Mesenchymal stem cell (in vitro differentiated cells and primary cell): ENCODE data around the gene KHNYN.
A peak's percentile ranks its signal among the peaks of the same experiment; 100 is the strongest.

Experiments
- DNase-seq: peaks from one replicate; pipeline ENCODE4 v3.0.0-alpha.2; 2013
- H2AFZ ChIP-seq: one replicate; pipeline ENCODE4 v1.6.1; 2013; ENCODE audit warnings: low read depth, mild to moderate bottlenecking, control low read depth, inconsistent platforms, low read length, moderate library complexity
- H2AK5ac ChIP-seq: 2 replicates; pipeline ENCODE4 v1.6.1; 2013; ENCODE audit warnings: low read length, moderate library complexity, mild to moderate bottlenecking, inconsistent platforms; ENCODE audit not compliant: severe bottlenecking
- H2BK120ac ChIP-seq: one replicate; pipeline ENCODE4 v1.6.1; 2013; ENCODE audit warnings: low read depth, mild to moderate bottlenecking, inconsistent platforms, low read length, moderate library complexity
- H2BK12ac ChIP-seq, 2 experiments: one replicate each; pipeline ENCODE4 v1.6.1; 2013; ENCODE audit warnings: inconsistent platforms in 2 of 2, low read length in 2 of 2, mild to moderate bottlenecking in 2 of 2, moderate library complexity in 2 of 2, control low read depth in 1 of 2
- H2BK15ac ChIP-seq: one replicate; pipeline ENCODE4 v1.6.1; 2013; ENCODE audit warnings: mild to moderate bottlenecking, low read depth, inconsistent platforms; ENCODE audit not compliant: poor library complexity, severe bottlenecking
- H2BK5ac ChIP-seq: 2 replicates; pipeline ENCODE4 v1.6.1; 2013; ENCODE audit warnings: low read depth, mild to moderate bottlenecking, low read length, control low read depth, inconsistent platforms; ENCODE audit not compliant: poor library complexity, severe bottlenecking
- H3K14ac ChIP-seq, 2 experiments: one replicate each; pipeline ENCODE4 v1.6.1; 2013; ENCODE audit warnings: inconsistent platforms in 2 of 2, low read length in 2 of 2, control low read depth in 1 of 2, mild to moderate bottlenecking in 1 of 2, moderate library complexity in 1 of 2
- H3K18ac ChIP-seq, 2 experiments: one replicate each; pipeline ENCODE4 v1.6.1; 2013; ENCODE audit warnings: inconsistent platforms in 2 of 2, low read length in 2 of 2, control low read depth in 1 of 2, low read depth in 1 of 2, mild to moderate bottlenecking in 1 of 2
- H3K23ac ChIP-seq, 2 experiments: one replicate each; pipeline ENCODE4 v1.6.1; 2013; ENCODE audit warnings: inconsistent platforms in 2 of 2, low read length in 2 of 2, mild to moderate bottlenecking in 2 of 2, moderate library complexity in 2 of 2, control low read depth in 1 of 2
- H3K27ac ChIP-seq: 2 replicates; pipeline ENCODE4 v1.5.1; 2013; ENCODE audit warnings: mild to moderate bottlenecking, moderate library complexity, low read length, control low read depth, inconsistent platforms; ENCODE audit not compliant: poor library complexity, severe bottlenecking
- H3K27me3 ChIP-seq, 2 experiments: 2 replicates each; pipeline versions ENCODE4 v1.6.1 to v1.7.0; 2013; ENCODE audit warnings: low read length in 2 of 2, mild to moderate bottlenecking in 2 of 2, moderate library complexity in 2 of 2, control low read depth in 1 of 2, inconsistent platforms in 1 of 2; ENCODE audit not compliant: control insufficient read depth in 1 of 2, insufficient read depth in 1 of 2
- H3K36me3 ChIP-seq, 2 experiments: 2 replicates each; pipeline versions ENCODE4 v1.6.1 to v1.7.0; 2013; ENCODE audit warnings: low read length in 2 of 2, control low read depth in 1 of 2, inconsistent platforms in 1 of 2, low read depth in 1 of 2, mild to moderate bottlenecking in 1 of 2; ENCODE audit not compliant: insufficient read depth in 2 of 2, control insufficient read depth in 1 of 2
- H3K4ac ChIP-seq, 2 experiments: one replicate each; pipeline ENCODE4 v1.6.1; 2013; ENCODE audit warnings: inconsistent platforms in 2 of 2, low read length in 2 of 2, mild to moderate bottlenecking in 2 of 2, moderate library complexity in 2 of 2, control low read depth in 1 of 2, low read depth in 1 of 2
- H3K4me1 ChIP-seq: 2 replicates; pipeline ENCODE4 v1.6.1; 2013; ENCODE audit warnings: low read depth, low read length, control low read depth; ENCODE audit not compliant: control insufficient read depth, insufficient read depth
- H3K4me2 ChIP-seq: 2 replicates; pipeline ENCODE4 v1.6.1; 2013; ENCODE audit warnings: low read length, mild to moderate bottlenecking, inconsistent platforms; ENCODE audit not compliant: poor library complexity, severe bottlenecking
- H3K4me3 ChIP-seq, 2 experiments: 2 replicates each; pipeline versions ENCODE4 v1.5.1 to v1.7.0; 2013; ENCODE audit warnings: low read length in 2 of 2, mild to moderate bottlenecking in 2 of 2, control low read depth in 1 of 2, low read depth in 1 of 2; ENCODE audit not compliant: insufficient read depth in 1 of 2
- H3K79me1 ChIP-seq: replicated peaks from 2 replicates; pipeline ENCODE4 v1.6.1; 2013; ENCODE audit warnings: mild to moderate bottlenecking, control low read depth, low read length, inconsistent platforms; ENCODE audit not compliant: poor library complexity, severe bottlenecking
- H3K9ac ChIP-seq: 2 replicates; pipeline ENCODE4 v1.7.0; 2013; ENCODE audit warnings: mild to moderate bottlenecking, low read length, moderate library complexity
- H3K9me3 ChIP-seq: 2 replicates; pipeline ENCODE4 v1.7.0; 2013; ENCODE audit warnings: mild to moderate bottlenecking, low read length; ENCODE audit not compliant: control insufficient read depth
- H4K8ac ChIP-seq: one replicate; pipeline ENCODE4 v1.6.1; 2013; ENCODE audit warnings: inconsistent platforms, mild to moderate bottlenecking, low read length, moderate library complexity
- H4K91ac ChIP-seq: one replicate; pipeline ENCODE4 v1.6.1; 2013; ENCODE audit warnings: mild to moderate bottlenecking, low read length, inconsistent platforms
- WGBS: methylation state at CpG from one replicate; pipeline ENCODE4 v1.1.7; 2013; ENCODE audit warnings: mixed read lengths; 5-methylcytosine and 5-hydroxymethylcytosine counted together

Gene KHNYN

DNA sequence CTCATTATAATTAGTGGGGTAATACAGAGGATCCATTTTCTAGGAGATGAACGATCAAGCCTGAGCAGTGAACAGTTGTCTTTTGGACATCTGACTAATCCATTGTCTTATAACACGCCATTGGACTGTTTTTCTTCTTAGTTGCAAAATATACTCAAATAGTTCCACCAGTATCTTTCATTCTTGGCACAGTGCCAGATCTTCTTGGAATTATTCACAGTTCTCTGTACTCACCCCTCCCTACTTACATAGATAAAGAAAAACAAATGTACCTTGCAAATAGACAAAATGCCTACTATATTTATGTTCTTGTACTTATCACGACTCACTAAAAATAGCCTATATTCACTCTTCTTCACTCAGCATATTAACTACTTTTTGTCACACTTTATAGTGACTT lies 4.0 kb upstream of the KHNYN start:
- no peak overlapping the region for H2BK12ac ChIP-seq
- H3K36me3 ChIP-seq: peaks cover 0 to 5% of the 10 kb centered on the region in 2 experiments
- WGBS: 90% methylated on average over 3 of the region's 3 CpGs

DNA sequence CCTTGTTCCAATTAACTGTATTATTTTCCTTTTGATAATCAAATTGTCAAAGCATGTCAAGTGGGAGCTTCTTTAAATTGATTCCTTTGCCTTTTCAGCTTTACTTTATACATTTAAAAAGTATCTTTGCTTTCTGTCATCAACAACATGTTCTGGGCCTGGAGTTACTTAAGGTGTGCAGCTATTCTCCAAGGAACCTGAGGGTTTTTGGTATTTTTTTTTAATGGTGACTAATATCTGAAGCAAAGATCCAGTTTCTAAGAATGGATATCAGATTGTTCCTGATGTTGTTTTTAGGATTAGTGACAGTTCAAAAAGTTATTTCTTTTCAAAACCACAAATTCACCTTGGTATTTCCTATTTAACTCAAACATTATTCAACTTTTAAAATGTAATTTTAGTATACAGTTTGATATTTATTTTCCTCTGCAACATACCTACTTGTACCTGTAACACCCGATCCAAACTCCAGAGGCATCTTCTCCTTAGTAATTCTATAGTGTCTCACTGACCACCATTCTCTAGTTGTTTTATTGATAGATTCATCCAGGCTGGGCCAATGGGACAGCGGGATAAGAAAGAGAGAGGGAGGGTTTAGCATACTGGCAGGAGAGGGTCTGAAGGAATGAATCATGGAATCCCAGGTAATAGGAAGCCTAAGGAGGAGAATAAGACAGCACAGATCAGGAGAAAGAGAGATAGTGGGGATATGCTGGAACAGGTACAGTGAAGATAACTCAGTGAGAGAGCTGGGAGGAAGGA lies 3.4 kb upstream of the KHNYN start:
- no peak overlapping the region for H3K4me2 ChIP-seq
- H4K91ac ChIP-seq: no peak overlapping the region
- H3K23ac ChIP-seq: no peak overlapping the region
- H3K18ac ChIP-seq: no peak overlapping the region
- no peak overlapping the region for H3K27ac ChIP-seq
- no peak overlapping the region for H2BK12ac ChIP-seq
- peaks cover 0 to 5% of the 10 kb centered on the region in 2 experiments for H3K36me3 ChIP-seq
- H2AK5ac ChIP-seq: no peak overlapping the region
- H3K27me3 ChIP-seq: peaks cover 0 to 5% of the 10 kb centered on the region in 2 experiments
- no peak overlapping the region for H2AFZ ChIP-seq
- H2BK15ac ChIP-seq: no peak overlapping the region
- no peak overlapping the region for H2BK5ac ChIP-seq
- 90% methylated on average over 2 of the region's 2 CpGs for WGBS
- H3K9me3 ChIP-seq: no peaks in the 10 kb centered on the region
- H3K4ac ChIP-seq: no peak overlapping the region
- peak overlapping the region; percentile 23 for H3K9ac ChIP-seq
- DNase-seq: no peak
- no peak overlapping the region for H2BK120ac ChIP-seq
- no peak overlapping the region for H3K14ac ChIP-seq
- H3K4me3 ChIP-seq: no peak overlapping the region
- H3K79me1 ChIP-seq: no peaks in the 10 kb centered on the region
- peaks cover 14% of the 10 kb centered on the region for H3K4me1 ChIP-seq
- no peak overlapping the region for H4K8ac ChIP-seq

More for the DNA sequence above, 4.0 kb upstream of the KHNYN start:
- Histone ChIP-seq H3K4ac (no peak overlapping the region), H2AFZ (no peak overlapping the region), H3K27me3 (peaks cover 0 to 5% of the 10 kb centered on the region in 2 experiments), H4K91ac (no peak overlapping the region), H4K8ac (no peak overlapping the region), H3K23ac (no peak overlapping the region), H3K4me1 (peaks cover 10% of the 10 kb centered on the region), H2BK120ac (no peak overlapping the region), H3K27ac (no peak overlapping the region), H3K79me1 (no peaks in the 10 kb centered on the region), H2BK15ac (no peak overlapping the region), H3K9ac (peak overlapping the region; percentile 63), H3K9me3 (no peaks in the 10 kb centered on the region), H3K4me3 (no peak overlapping the region), H3K14ac (no peak overlapping the region), H2BK5ac (no peak overlapping the region), H3K18ac (no peak overlapping the region), H2AK5ac (no peak overlapping the region), H3K4me2 (no peak overlapping the region)
- peak; percentile 52 for DNase-seq

DNA sequence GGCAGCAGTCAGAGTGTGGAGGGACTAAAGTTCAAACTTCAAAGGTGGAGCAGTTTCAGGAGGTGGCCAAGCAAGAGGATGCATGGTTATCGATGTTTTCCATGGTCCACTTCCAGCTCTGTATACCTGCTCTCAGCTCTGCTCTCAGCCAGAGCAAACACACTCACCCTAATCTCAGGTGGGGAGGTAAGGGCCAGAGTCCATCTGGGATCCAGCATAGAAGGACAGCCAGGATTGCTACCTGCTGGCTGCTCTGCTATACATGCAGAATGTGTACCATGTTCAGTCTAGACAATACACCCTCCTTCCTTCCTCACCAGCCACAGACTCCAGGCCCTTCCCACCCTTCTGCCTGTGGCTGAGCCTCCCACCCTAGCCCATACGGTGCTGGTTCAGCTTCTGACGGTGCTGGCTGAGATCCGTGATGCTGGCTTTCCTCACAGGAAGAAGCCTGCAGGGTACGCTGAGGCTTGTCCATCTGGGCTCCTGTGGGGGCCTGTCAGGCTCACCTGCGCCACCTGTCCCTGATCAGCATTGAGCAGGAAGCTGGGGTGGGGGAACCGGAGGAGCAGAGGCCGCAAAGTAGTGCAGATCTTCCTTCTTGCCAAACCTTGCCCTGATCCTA lies 2.7 kb upstream of the KHNYN start:
- Histone ChIP-seq H2AK5ac (no peak overlapping the region), H3K27me3 (peaks cover 0 to 5% of the 10 kb centered on the region in 2 experiments), H3K14ac (no peak overlapping the region), H2AFZ (no peak overlapping the region), H3K4me3 (no peak overlapping the region), H3K27ac (no peak overlapping the region), H4K8ac (no peak overlapping the region), H2BK5ac (no peak overlapping the region), H3K79me1 (no peaks in the 10 kb centered on the region), H3K9ac (no peak overlapping the region), H2BK12ac (no peak overlapping the region), H2BK15ac (no peak overlapping the region), H3K18ac (no peak overlapping the region), H2BK120ac (no peak overlapping the region), H4K91ac (no peak overlapping the region), H3K4ac (no peak overlapping the region), H3K4me2 (no peak overlapping the region), H3K9me3 (no peaks in the 10 kb centered on the region), H3K36me3 (peaks cover 2 to 7% of the 10 kb centered on the region in 2 experiments), H3K4me1 (peaks cover 19% of the 10 kb centered on the region), H3K23ac (no peak overlapping the region)
- DNase-seq: no peak
- 75% methylated on average over 8 of the region's 8 CpGs for WGBS
